D341Med (cell line): Measurements from ENCODE around the gene CCDC181.

ENCODE experiments used
- DNase-seq: peaks from one replicate; pipeline ENCODE4 v3.0.0; 2012; ENCODE audit warnings: low spot score

CCDC181 gene

GRCh38 chr1:169395955-169396354 is 31.3 kb downstream of the CCDC181 start:
- DNase-seq: no peak

- no peak for DNase-seq
Observed at GRCh38 chr1:169392406-169392805, 34.9 kb downstream of the CCDC181 start.

GRCh38 chr1:169390303-169390702 is 37.0 kb downstream of the CCDC181 start:
- no peak for DNase-seq

GRCh38 chr1:169387399-169387798 is 39.9 kb downstream of the CCDC181 start:
- DNase-seq: no peak

- DNase-seq: no peak
Observed at GRCh38 chr1:169383449-169383848, 43.8 kb downstream of the CCDC181 start.

- DNase-seq: no peak
Observed at GRCh38 chr1:169381162-169381561, 46.1 kb downstream of the CCDC181 start.

- no peak for DNase-seq
Observed at GRCh38 chr1:169371404-169371803, 55.9 kb downstream of the CCDC181 start.

- DNase-seq: peak; percentile 37
Observed at GRCh38 chr1:169368406-169368769, 58.9 kb downstream of the CCDC181 start.

- DNase-seq: peak; percentile 97
Observed at GRCh38 chr1:169367686-169368405, 59.4 kb downstream of the CCDC181 start, which contains the start of the genes BLZF1 and NME7. TSS of gene BLZF1 (plus strand) at chr1:169368195. CDS start at chr1:169369523, 1,328 bp downstream. TSS of gene NME7 (minus strand) at chr1:169367797. CDS start at chr1:169367710, 87 bp downstream.

GRCh38 chr1:169367096-169367685 is 60.1 kb downstream of the CCDC181 start:
- DNase-seq: peak; percentile 24

GRCh38 chr1:169364948-169365347 is 62.3 kb downstream of the CCDC181 start:
- no peak for DNase-seq

- no peak for DNase-seq
Observed at GRCh38 chr1:169363046-169363730, 64.1 kb downstream of the CCDC181 start.

- DNase-seq: no peak
Observed at GRCh38 chr1:169361281-169361680, 66.0 kb downstream of the CCDC181 start.

- no peak for DNase-seq
Observed at GRCh38 chr1:169360415-169360814, 66.9 kb downstream of the CCDC181 start.

- peak; percentile 42 for DNase-seq
Observed at GRCh38 chr1:169348383-169349036, 78.8 kb downstream of the CCDC181 start.

GRCh38 chr1:169347688-169348382 is 79.4 kb downstream of the CCDC181 start:
- no peak for DNase-seq

- no peak for DNase-seq
Observed at GRCh38 chr1:169346036-169346589, 81.2 kb downstream of the CCDC181 start.

- no peak for DNase-seq
Observed at GRCh38 chr1:169345511-169345910, 81.8 kb downstream of the CCDC181 start.
